Nephron progenitor cell (in vitro differentiated cells): Measurements from ENCODE around the gene DYRK1B.

Source experiments
- DNase-seq: peaks from one replicate; pipeline ENCODE4 v3.0.0; 2021
- H3K27ac Mint-ChIP-seq: 2 replicates; pipeline ENCODE4 v1.8.0; 2021; ENCODE audit warnings: mild to moderate bottlenecking, moderate library complexity, mixed read lengths
- H3K27me3 Mint-ChIP-seq: 2 replicates; pipeline ENCODE4 v1.8.0; 2021; ENCODE audit warnings: mild to moderate bottlenecking, low read depth, mixed read lengths; ENCODE audit not compliant: poor library complexity
- H3K36me3 Mint-ChIP-seq: 2 replicates; pipeline ENCODE4 v1.8.0; 2021; ENCODE audit warnings: low read depth, mixed read lengths
- H3K4me1 Mint-ChIP-seq: 2 replicates; pipeline ENCODE4 v1.8.0; 2021; ENCODE audit warnings: mixed read lengths
- H3K4me3 Mint-ChIP-seq: 2 replicates; pipeline ENCODE4 v1.8.0; 2021; ENCODE audit warnings: mild to moderate bottlenecking, moderate library complexity, mixed read lengths
- H3K9me3 Mint-ChIP-seq: 2 replicates; pipeline ENCODE4 v1.8.0; 2021; ENCODE audit warnings: mild to moderate bottlenecking, moderate library complexity, mixed read lengths
- TF ChIP-seq, protein P1 (sequence below): fragments of 200-600 bp; sonication (generic); IDR thresholded peaks from 2 replicates; pipeline ENCODE4 v1.5.0; 2021; ENCODE audit warnings: antibody characterized with exemption

DYRK1B gene

DNA sequence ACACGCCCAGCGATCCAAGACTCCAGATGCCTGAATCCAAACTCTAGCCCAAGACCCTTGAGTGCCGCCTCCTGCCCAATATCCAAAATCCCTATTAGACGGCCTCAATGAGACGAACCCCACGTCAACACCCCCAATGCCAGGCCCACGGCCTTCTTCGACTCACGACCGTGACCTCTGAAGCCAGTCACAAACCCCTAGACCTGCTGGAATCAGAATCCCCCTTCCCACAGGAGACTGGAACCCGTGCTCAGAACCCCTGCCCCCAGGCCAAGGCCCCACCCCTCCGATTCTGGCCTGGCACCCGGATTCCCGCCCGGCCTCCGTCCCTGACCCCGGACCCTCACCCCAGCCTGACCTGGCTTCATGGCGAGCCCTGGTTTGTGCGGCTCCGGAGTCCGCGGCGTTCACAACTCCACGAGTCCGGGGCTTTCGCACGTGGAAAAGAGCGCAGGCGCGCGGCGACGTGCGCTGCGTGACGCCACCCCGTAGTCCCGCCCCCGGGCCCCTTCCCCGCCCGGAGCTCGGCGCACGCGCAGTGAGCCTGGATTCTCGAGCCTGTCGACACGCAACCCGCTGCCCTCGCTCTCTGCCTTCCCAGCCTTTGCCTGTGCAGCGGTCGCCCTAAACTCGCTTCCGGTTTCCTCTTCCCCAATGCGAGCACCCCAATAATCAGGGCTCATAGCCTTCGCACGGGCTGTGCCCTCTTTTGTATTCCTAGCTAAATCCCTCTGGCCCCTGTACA, 12.1 kb upstream of the DYRK1B start, which contains the start of gene FBL:
Gene FBL, minus strand, starts transcription at position 447 of the 745 bp plus-strand sequence. Its CDS starts 79 bp downstream, at position 368.
- Mint-ChIP-seq H3K4me3 (peak within 1 kb of the TSS; percentile 96), H3K4me1 (peaks cover 52% of the 10 kb centered on the region), H3K27ac (peak within 1 kb of the TSS; percentile 95), H3K36me3 (no peaks in the 10 kb centered on the region), H3K27me3 (peaks cover 5% of the 10 kb centered on the region), H3K9me3 (no peaks in the 10 kb centered on the region)
- TF ChIP-seq, protein P1, sequence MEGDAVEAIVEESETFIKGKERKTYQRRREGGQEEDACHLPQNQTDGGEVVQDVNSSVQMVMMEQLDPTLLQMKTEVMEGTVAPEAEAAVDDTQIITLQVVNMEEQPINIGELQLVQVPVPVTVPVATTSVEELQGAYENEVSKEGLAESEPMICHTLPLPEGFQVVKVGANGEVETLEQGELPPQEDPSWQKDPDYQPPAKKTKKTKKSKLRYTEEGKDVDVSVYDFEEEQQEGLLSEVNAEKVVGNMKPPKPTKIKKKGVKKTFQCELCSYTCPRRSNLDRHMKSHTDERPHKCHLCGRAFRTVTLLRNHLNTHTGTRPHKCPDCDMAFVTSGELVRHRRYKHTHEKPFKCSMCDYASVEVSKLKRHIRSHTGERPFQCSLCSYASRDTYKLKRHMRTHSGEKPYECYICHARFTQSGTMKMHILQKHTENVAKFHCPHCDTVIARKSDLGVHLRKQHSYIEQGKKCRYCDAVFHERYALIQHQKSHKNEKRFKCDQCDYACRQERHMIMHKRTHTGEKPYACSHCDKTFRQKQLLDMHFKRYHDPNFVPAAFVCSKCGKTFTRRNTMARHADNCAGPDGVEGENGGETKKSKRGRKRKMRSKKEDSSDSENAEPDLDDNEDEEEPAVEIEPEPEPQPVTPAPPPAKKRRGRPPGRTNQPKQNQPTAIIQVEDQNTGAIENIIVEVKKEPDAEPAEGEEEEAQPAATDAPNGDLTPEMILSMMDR = no peak
- peak; percentile 99 for DNase-seq

DNA sequence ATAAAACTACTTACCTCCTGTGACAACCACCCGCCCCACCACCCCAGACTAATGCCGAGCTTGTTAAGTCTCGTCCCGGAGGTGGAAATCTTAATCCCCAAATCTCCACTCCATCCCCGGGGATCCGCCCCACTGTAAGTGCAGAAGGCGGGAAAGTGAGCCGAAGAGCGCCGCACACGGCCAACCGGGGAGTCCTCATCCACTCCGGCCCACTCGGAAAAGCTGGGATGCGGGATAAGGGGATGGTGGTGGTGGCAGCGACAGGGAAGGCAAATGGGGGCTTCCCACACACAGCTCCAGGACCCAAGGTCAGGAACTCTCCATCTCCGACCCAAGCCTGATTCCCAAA, 11.6 kb upstream of the DYRK1B start:
- Mint-ChIP-seq H3K9me3 (no peaks in the 10 kb centered on the region), H3K4me1 (peaks cover 52% of the 10 kb centered on the region), H3K4me3 (peak overlapping the region; percentile 96), H3K27me3 (peaks cover 6% of the 10 kb centered on the region), H3K27ac (peak overlapping the region; percentile 95), H3K36me3 (no peaks in the 10 kb centered on the region)
- TF ChIP-seq, protein P1 = no peak
- peak; percentile 31 for DNase-seq

DNA sequence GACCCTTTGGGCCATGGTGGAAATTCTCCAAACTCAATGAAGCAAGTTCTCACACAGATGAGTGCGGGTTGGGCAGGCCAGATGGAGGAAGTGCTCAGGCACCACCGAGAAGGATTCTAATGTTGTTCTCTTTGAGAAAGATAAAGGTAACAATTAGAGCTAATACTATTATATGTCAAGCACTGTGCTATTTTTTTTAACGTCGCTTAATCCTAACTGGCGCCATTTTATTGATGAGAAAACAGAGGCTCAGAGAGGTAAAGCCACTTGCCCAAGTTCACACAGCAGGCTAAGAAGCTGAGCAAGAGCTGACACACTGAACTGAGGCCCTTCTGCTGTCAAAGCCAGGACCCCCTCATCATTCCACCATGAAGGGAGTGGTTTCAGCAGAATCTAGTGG, 11.2 kb upstream of the DYRK1B start:
- TF ChIP-seq, protein P1 = no peak
- DNase-seq = no peak
- H3K27ac Mint-ChIP-seq = peak overlapping the region; percentile 60

DNA sequence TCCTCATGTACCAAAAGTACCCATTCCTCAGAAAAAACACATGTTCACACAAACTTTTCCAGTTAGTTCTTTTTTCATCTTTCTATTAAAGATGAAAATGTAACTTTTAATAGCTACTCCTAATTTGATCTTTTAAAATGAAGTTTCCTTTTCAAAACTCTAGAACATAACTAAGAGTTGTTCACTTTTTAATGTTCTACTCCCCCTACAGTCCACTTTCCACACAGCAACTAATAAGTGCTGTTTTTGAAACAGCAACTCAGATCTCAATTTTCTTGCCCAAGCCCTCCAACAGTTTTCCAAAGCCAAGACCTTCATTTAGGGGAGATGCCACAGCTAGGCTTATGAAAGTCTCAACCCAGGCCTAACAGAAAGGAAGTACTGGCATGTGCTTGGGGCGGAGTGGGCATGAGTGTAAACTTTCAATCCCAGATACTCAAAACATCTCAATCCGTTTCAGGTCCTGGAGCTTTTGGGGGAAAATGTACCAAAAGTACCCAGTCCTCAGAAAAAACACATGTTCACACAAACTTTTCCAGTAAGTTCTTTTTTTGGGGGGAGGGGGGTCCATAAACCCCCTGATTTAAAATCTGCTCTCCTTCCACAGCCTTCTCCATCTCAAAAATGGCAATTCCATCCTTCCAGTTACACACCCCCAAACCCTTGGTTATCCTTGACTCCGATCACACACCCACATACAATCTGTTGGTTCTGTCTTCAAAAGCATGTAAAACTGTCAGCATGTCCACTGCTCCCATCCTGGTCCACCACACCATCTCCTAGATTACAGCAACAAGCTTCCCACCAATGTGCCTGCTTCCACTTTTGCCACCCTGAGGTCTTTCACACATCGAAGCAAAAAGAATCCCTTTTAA, 10.2 kb upstream of the DYRK1B start:
- Mint-ChIP-seq H3K27me3 (peaks cover 3% of the 10 kb centered on the region), H3K4me1 (peaks cover 52% of the 10 kb centered on the region), H3K4me3 (peak overlapping the region; percentile 96), H3K27ac (no peak overlapping the region), H3K36me3 (peaks cover 7% of the 10 kb centered on the region), H3K9me3 (no peaks in the 10 kb centered on the region)
- TF ChIP-seq, protein P1 = peak; percentile 65
- no peak for DNase-seq

More for the DNA sequence above, 11.2 kb upstream of the DYRK1B start:
- Mint-ChIP-seq H3K4me1 (peaks cover 52% of the 10 kb centered on the region), H3K9me3 (no peaks in the 10 kb centered on the region), H3K4me3 (peak overlapping the region; percentile 96), H3K27me3 (peaks cover 6% of the 10 kb centered on the region), H3K36me3 (no peaks in the 10 kb centered on the region)

DNA sequence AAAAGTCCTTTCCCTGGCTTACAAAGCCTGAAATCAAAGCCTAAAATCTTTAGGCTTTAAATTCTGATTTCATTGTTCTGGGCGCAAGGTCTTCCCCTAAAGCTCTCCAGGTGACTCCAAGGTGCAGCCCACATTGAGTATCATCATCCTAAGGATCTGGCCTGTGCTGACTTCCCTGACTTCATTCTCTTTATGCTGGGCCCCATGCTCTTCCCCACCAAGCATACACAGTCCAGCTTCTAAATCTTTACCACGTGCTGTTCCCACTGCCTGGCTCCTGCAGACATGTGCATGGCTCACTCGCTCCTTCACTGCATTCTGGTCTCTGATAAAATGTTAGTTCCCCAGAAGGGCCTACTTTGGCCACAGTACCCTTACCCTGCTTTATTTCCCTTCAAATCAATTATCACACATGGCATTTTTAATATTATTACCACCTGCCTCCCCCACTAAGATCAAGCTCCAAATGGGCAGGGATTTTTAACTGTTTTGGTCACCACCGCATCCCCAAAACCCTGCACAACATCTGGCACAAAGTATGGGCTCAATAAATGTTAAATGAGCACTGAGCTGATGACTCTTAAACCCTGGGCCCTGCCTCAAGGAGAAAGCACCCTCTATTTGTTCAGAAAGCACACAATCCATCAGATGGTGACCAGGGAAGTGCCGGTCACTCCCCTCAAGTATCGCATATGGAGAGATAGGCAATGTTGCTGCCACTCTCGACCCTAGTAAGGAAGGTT, 8.9 kb upstream of the DYRK1B start:
- H3K27ac Mint-ChIP-seq = peak overlapping the region; percentile 15
- peaks cover 14% of the 10 kb centered on the region for H3K36me3 Mint-ChIP-seq
- no peaks in the 10 kb centered on the region for H3K9me3 Mint-ChIP-seq
- H3K4me1 Mint-ChIP-seq = peaks cover 52% of the 10 kb centered on the region
- no peak for DNase-seq
- peaks cover 3% of the 10 kb centered on the region for H3K27me3 Mint-ChIP-seq
- H3K4me3 Mint-ChIP-seq = peak overlapping the region; percentile 1
- TF ChIP-seq, protein P1 = peak; percentile 3
